ENCODE measurements around the gene DIP2B.

DNA sequence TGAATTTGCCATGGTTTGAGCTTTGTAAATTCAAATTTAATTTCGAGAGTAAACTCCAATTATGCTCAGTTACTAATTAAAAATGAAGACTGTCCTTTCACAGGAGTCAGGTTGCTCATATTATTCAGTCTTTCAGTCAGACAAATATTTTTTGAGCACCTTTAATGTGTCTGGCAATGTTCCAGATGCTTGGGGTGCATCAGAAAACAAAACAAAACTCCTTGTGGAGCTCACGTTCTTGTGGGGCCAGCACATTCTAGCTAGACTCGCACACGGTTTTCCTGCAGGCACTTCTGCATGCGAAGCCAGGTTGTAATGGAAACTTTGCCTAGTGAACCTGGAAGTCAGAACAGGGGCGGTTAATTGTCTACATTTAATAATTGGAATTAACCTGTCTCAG, 195.2 kb downstream of the DIP2B start:
- TF ChIP-seq, protein P1, sequence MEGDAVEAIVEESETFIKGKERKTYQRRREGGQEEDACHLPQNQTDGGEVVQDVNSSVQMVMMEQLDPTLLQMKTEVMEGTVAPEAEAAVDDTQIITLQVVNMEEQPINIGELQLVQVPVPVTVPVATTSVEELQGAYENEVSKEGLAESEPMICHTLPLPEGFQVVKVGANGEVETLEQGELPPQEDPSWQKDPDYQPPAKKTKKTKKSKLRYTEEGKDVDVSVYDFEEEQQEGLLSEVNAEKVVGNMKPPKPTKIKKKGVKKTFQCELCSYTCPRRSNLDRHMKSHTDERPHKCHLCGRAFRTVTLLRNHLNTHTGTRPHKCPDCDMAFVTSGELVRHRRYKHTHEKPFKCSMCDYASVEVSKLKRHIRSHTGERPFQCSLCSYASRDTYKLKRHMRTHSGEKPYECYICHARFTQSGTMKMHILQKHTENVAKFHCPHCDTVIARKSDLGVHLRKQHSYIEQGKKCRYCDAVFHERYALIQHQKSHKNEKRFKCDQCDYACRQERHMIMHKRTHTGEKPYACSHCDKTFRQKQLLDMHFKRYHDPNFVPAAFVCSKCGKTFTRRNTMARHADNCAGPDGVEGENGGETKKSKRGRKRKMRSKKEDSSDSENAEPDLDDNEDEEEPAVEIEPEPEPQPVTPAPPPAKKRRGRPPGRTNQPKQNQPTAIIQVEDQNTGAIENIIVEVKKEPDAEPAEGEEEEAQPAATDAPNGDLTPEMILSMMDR (IDR thresholded peaks at IDR 0.05) = no peak
- TF ChIP-seq ZSCAN20 (CRISPR knock-in tag; IDR thresholded peaks at IDR 0.05) (no peak), POLR2A (IDR thresholded peaks at IDR 0.05; ENCODE audit: low read length) (no peak), MAZ (IDR thresholded peaks at IDR 0.05; ENCODE audit: borderline replicate concordance, low read depth, low read length) (no peak), BHLHE40 (IDR thresholded peaks at IDR 0.05; ENCODE audit: low read depth, low read length) (no peak), KDM1A (IDR thresholded peaks at IDR 0.05; ENCODE audit: low read depth) (no peak), SMC3 (IDR thresholded peaks at IDR 0.05) (no peak), SREBF2 (IDR thresholded peaks at IDR 0.05) (no peak)

All from A549 (cell line).